GM19023 (cell line): ENCODE measurements around the gene B3GNT7.
"Not testable (repeated sequence)": the region's sequence is repeated elsewhere in the genome, so short reads cannot be mapped to it uniquely, and the experiment has no call there.

Experiments
- ATAC-seq: cut with Tn5 transposase; IDR thresholded peaks from one replicate; pipeline ENCODE4 v1.9.1; 2021; ENCODE audit warnings: mild to moderate bottlenecking, moderate library complexity; ENCODE audit not compliant: unreplicated experiment

The B3GNT7 gene

DNA sequence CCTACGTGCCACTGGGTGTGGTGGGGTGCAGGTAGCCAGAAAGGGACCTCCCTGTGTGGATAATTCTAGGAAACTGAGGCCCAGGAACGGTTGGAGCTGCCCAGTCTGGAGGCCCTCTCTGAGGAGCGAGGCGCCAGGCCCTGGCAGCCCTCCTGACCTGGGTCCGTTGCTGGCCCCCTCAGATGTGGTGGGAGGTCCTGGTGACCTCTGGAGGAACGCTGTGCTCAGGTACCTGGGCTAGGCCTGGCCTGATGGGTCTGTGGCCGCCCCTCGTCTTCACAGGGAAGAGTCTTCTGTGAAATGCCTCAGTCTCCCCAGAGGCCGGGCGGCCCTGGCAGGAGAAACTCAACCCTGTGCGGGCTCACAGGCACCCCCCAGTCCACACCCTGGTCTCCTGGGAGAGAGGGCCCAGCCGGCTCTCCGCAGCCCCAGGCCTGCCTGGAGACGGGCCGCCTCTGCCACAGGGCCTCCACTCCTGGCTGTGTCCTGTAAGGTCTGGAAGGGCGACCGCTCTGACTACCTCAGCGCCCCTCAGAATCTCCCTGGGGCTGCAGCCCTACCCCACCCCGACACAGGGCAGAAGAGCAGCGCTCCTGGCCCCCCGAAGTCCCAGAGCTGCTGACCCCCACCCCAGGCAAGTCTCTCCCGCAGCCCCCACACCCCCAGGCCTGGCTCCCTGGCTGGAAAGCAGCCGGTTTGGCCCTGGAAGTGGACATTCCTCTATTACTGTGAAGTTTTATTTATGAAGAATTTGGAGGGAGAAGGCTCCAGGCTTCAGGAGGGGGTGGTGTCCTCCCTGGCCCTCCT is 3.7 kb downstream of the B3GNT7 start:
- ATAC-seq: no peak

DNA sequence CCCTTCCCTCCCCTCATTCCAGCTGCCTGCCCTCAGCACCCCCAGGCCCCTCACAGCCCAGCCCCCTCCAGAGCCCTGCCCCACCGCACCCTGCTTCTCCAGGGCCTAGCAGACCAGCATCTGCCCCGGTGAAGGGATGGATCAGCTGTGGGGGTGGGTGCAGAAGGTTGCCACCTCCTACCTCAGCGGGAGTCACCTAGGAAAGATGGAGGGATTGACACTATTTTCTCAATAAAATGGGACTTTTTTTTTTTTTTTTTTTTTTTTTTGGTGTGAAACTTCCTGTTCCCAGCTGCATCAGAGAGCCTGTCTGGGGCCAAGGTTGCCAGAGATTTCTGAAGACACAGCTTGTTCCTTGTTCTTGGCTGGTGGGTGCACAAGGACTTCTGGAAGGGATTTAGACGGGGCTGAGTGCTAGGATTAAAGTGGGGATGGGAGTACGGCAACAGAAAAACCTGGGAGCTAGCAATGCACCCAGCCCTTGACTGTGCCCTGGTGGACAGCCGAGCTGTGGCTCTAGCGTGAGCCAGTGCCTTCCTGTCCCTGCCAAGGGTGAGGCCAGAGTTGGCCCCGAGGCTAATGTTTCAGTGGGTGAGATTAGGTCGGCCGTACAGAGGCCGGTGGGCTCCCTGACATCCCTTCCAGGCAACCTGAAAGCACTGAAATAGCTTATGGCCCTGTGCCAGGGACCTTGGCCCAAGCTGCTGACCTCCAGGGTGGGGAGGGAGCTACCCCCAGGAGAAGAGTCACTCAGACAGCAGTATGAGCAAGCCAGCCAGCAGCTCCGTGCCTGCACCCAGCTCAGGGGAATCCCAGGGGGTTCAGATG is 4.6 kb downstream of the B3GNT7 start:
- no peak for ATAC-seq

DNA sequence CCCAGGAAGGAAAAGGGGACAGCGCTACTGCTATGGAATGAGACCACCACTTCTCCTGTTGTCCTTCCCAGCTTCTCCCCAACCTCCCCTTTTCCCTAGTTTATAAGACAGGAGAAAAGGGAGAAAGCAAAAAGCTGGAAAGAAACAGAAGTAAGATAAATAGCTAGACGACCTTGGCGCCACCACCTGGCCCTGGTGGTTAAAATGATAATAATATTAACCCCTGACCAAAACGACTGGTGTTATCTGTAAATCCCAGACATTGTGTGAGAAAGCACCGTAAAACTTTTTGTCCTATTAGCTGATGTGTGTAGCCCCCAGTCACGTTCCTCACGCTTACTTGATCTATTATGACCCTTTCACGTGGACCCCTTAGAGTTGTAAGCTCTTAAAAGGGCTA is 5.2 kb downstream of the B3GNT7 start:
- ATAC-seq: not testable (repeated sequence)

DNA sequence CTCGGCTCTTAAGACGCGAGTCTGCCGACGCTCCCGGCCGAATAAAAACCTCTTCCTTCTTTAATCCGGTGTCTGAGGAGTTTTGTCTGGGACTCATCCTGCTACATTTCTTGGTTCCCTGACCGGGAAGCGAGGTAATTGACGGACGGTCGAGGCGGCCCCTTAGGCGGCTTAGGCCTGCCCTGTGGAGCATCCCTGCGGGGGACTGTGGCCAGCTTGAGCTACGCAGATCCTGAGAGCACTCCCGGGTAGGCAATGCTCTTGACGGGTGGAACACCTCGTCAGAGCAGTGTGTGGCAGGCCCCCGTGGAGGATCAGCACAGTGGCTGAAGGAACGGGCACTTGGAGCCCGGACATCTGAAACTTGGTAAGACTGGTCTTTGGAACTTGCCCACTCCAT is 5.6 kb downstream of the B3GNT7 start:
- not testable (repeated sequence) for ATAC-seq

DNA sequence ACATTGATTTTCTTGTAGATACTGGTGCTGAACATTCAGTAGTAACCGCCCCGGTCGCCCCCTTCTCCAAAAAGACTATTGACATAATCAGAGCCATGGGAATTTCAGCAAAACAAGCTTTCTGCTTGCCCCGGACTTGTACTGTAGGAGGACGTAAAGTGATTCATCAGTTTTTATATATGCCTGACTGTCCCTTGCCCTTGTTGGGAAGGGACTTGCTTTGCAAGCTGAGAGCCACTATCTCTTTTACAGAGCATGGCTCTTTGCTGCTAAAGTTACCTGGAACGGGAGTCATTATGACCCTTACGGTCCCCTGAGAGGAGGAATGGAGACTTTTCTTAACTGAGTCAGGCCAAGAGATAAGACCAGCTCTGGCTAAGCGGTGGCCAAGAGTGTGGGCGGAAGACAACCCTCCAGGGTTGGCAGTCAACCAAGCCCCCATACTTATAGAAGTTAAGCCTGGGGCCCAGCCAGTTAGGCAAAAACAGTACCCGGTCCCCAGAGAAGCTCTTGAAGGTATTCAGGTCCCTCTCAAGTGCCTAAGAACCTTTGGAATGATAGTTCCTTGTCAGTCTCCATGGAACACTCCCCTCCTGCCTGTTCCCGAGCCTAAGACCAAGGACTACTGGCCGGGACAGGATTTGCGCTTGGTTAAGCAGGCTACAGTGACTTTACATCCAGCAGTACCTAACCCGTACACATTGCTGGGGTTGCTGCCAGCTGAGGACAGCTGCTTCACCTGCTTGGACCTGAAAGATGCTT is 8.1 kb downstream of the B3GNT7 start:
- not testable (repeated sequence) for ATAC-seq

DNA sequence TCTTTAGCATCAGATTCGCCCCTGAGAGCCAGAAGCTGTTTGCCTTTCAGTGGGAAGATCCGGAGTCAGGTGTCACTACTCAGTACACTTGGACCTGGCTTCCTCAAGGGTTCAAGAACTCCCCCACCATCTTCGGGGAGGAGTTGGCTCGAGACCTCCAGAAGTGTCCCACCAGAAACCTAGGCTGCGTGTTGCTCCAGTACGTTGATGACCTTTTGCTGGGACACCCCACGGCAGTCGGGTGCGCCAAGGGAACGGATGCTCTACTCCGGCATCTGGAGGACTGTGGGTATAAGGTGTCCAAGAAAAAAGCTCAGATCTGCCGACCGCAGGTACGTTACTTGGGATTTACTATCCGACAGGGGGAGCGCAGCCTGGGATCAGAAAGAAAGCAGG is 8.7 kb downstream of the B3GNT7 start:
- ATAC-seq: not testable (repeated sequence)

DNA sequence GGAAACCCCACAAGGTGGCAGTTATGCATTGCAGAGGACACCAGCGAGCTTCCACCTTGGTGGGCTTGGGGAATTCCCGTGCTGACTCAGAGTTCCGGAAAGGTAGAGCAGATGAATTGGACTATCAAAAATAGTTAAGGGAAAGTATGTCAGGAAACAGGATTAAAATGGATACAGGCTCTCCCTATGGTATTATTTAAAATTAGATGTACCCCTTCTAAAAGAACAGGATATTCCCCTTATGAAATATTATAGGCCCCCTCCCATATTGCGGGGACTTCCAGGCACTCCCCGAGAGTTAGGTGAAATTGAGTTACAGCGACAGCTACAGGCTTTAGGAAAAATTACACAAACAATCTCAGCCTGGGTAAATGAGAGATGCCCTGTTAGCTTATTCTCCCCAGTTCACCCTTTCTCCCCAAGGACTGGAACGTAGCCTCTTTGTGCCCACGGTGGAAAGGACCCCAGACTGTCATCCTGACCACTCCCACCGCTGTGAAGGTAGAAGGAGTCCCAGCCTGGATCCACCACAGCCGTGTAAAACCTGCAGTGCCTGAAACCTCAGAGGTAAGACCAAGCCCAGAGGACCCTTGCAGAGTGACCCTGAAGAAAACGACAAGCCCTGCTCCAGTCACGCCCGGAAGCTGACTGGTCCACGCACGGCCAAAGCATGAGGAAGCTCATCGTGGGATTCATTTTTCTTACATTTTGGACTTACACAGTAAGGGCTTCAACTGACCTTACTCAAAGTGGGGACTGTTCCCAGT is 10.3 kb downstream of the B3GNT7 start:
- not testable (repeated sequence) for ATAC-seq

DNA sequence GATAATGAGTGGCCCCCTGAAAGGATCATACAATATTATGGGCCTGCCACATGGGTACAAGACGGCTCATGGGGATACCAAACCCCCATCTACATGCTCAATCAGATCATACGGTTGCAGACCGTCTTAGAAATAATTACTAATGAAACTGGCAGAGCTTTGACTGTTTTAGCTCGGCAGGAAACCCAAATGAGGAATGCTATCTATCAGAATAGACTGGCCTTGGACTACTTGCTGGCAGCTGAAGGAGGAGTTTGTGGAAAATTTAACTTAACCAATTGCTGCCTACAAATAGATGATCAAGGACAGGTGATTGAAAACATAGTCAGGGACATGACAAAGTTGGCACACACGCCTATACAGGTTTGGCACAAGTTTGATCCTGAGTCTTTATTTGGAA is 12.2 kb downstream of the B3GNT7 start:
- ATAC-seq: not testable (repeated sequence)

DNA sequence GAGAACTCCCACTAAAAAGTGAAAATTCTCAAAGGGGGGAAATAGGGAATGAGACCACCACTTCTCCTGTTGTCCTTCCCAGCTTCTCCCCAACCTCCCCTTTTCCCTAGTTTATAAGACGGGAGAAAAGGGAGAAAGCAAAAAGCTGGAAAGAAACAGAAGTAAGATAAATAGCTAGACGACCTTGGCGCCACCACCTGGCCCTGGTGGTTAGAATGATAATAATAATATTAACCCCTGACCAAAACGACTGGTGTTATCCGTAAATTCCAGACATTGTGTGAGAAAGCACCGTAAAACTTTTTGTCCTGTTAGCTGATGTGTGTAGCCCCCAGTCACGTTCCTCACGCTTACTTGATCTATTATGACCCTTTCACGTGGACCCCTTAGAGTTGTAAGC is 12.8 kb downstream of the B3GNT7 start:
- ATAC-seq: not testable (repeated sequence)

DNA sequence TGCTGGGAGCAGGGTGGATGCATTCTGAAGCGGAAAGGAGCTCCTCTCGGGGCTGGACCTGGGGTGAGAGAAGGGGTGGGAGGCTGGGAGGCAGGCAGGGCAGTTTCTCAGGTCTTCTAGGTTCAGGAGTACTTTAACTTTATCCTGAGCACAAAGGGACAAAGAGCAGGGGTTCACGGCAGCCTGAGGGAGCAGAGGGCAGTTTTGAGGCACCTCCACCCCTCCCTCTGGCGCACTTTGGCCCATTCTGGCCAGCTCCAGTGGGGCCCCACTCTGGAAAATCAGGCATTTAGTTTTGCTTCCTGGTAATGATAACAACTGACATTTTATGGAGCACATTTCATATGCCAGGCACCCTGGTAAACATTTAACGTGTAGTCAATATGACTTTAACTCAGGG is 14.3 kb downstream of the B3GNT7 start:
- no peak for ATAC-seq

DNA sequence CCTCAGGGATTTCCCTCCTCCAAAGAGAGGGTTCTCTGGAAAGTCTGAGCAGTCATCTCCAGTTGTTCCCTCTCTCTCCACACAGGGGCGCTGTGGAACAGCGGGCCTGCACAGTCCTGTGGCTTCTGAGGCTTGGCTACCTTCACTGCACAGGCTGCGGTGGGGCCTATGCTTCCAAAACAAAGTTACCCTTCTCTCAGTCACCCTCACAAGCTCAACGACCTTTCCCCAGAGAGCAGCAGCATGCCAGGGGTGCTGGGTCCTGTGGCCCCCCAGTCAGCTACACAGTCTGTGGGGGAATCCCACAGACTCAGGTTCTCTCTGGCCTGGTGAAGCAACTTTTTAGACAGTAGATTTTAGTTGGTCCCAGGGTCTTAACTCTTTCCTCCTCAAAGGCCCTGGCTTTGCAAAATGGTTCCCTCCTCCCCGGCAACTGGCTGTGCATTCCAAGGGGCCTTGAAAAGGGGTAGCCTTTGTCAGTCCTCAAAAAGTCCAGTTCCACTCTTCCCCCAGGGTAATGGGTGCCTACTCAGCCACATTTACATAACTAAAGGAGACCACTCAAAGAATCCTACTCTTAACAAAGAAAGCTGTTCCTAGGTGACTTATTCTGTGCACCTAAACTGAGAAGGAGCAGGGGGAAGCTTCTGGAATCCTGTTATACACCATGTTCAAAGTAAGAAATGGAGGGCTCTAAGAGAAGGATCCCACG is 14.9 kb downstream of the B3GNT7 start:
- ATAC-seq: no peak

DNA sequence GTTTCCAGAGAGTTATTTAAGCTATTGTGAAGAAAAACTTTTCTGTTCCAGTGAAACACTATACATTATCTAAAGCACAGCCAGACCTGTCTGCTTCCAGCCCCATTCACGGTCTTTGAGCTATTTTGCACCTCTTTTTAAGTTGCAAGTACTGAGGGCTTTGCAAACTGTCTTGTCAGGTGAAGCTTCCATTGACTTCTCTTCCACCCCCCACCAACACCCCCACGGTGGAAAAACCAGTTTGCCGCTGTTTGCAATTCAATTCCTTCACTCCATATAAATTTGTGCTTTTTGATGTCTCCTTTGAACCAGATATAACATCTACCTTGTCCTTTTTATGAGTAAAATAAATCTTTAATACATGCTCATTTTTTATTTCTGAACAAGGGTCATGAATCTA is 15.7 kb downstream of the B3GNT7 start:
- no peak for ATAC-seq

DNA sequence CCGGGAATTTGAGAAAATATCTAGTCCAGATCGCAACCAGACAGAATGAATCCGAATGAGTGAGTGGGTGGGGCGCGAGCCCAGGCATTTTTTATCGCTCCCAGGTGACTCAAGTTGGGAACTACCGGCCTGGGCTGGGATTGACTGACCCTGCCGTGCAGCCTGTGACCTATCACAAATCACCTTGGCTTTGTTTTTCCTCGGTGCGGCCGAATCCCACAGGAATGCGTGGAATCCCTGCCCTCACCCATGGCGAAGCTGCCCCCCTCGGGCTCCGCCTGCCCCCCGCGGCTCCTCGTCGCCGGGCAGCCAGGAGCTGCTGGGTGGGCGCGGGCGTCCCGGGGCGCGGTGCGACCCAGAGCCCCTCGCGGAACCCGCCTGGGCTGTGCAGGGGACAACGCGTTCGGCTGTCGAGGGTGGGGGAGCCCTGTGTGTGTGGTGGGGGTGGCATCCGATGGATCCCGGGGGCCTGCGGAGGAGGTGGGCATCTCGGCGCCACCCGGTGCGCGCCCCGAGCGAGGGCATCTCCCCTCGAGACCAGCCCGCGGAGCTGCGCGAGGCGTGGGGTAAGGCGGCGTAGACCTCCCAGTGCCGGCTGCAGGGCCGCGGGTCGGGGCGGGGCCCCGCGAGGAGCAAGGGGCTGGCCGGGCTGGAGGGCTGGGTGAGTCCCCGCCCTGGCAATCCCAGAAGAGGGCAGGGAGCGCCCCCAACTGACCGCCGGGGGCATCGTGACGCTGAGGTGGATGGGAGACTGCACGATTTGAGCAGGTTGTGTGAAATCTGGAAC is 16.5 kb downstream of the B3GNT7 start:
- peak; percentile 97 for ATAC-seq

DNA sequence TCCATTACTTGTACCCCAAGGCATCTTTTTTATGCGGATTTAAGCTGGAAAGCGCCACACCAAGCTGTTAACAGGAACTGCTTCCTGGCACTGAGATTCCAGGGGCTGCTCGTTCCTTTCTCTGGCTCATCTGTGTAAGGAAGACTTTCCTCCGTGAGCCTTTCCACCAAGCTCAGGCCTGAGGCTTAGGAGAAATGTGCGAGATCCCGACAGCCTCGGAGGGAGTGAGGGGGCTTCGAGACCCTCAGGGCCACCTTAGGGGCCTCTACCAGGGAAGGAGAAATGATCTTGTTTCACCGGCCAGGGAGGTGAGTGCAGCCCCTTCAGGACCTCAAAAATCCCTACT is 17.1 kb downstream of the B3GNT7 start:
- peak; percentile 7 for ATAC-seq

DNA sequence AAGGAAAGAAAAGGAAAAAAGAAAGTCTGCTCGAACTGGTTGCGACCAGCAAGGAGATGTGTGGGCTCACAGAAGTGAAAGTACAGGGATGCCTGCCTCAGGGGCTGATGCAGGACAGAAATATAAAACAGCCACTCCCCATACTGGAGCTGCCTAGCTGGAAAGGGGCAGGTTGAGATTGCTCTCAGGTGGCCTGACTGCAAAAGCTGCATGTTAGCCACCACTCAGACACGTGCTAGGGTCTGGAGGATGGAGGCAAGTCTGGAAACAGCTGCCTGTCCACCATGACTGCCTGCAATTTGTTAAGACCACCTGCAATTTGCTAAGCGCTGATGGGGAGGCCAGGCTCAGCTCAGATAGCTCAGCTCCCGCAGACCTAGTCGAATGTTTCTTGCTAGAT is 17.9 kb downstream of the B3GNT7 start:
- no peak for ATAC-seq

DNA sequence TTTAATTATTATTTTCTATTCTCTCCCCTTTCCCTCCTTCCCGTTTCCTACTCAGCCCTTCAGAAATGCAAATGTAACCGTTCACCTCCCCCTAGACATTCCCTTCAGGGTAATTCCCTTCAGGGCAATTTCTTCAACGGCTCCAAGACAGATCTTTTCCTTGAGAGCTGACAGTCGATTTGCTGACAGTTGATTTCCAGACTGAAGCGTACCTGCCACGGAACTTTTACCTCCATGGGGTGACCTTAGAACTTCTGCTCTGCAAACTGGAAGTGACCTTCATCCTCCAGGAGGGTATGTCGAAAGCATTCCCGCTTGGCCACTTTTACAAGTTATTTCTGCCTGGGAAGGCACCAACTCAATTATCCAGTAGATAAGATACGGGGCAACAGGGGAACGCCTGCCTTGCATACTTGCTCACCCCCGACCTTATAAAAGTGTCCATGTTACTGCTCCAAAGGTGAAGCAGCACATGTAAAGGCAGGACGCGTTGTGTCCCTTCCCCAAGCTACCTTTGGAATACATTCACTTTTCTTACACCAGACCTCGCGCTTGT is 18.5 kb downstream of the B3GNT7 start:
- ATAC-seq: no peak

DNA sequence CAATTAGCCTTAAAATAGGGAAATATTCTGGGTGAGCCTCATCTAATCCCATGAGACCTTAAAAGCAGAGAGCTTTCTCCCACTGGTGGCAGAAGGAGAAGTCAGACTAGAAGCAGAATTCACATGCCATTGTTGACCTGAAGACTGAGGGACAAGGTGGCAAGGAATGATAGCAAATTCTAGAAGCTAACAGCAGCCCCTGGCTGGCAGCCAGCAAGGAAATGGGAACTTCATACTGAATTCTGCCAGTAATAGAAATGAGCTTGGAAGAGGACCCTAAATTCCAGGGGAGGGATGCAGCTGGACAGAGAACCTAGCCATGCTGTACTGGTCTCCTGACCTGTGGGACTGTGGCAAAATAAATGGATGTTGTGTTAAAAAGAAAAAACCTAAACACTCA is 19.5 kb downstream of the B3GNT7 start:
- ATAC-seq: no peak

DNA sequence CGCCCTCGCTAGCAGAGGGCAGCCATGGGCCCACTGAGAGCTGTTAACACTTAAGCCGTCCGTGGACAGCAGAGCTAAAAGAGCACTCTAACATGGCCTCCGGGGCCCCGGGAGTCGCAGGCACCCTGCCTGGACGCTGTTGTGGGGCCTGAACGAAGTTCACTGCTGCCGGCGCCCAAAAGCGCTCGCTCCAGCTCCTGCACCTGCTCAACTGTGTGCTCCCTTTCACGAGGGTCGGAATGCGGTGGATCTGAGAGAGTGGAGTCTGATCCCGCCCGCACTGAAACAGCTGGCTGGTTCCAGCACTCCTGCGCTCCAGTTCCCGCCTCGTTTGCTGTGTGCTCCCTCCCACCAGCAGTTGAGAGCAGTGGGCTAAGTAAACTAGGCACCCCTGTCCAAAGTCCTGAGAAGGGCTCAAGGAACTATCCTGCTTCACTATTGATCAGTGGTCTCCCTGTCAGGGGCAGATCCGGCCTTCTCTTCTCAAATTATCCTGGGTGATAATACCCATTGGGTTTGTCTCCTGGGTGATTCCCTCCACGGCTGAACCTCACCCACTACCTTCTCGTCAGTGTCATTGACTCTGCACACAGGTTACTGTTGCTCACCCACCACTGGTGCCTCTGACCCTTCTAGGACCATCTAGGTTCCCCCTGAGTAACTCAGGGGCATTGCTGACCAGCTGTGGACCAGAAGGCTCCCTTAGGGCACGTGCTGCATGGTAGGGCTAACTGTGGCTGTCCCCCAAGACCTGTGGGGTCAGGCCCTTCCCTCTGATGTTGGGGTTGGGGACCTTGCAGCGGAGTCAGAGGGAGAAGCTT is 23.5 kb downstream of the B3GNT7 start:
- ATAC-seq: no peak
